Activated CD8-positive, alpha-beta memory T cell treated with anti-CD3 and anti-CD28 coated beads, Interleukin-2, amount 10 ng/mL, durations not matched to agents 7 days and 5 days (primary cell): ENCODE results near the gene SMARCAD1. TPM values are rescaled to one million over a fixed set of nuclear protein-coding genes. Genes with fewer than 3 reads are reported as not detected.
"Not testable (repeated sequence)": the region's sequence is repeated elsewhere in the genome, so short reads cannot be mapped to it uniquely, and the experiment has no call there.

Experiments used
- ATAC-seq: fragments of 150-1000 bp; cut with Tn5 transposase; one replicate; pipeline ENCODE4 v1.10.0; 2021; ENCODE audit warnings: moderate library complexity
- CTCF ChIA-PET: fragments of 350-600 bp; sonication (Branson Sonifier 250); formaldehyde crosslinking; loops from one replicate; lab custom pipeline; 2021; ENCODE audit warnings: antibody characterized with exemption; lab: Charles Lee
- DNase-seq: peaks from one replicate; pipeline ENCODE4 v3.0.0-alpha.2; 2020
- H3K27ac Mint-ChIP-seq: one replicate; pipeline ENCODE4 v1.8.0; 2021; ENCODE audit warnings: mild to moderate bottlenecking, mixed read lengths
- H3K27me3 Mint-ChIP-seq: one replicate; pipeline ENCODE4 v1.8.0; 2021; ENCODE audit warnings: mixed read lengths
- H3K36me3 Mint-ChIP-seq: one replicate; pipeline ENCODE4 v1.8.0; 2021; ENCODE audit warnings: mild to moderate bottlenecking, mixed read lengths
- H3K4me1 Mint-ChIP-seq: one replicate; pipeline ENCODE4 v1.8.0; 2021; ENCODE audit warnings: mixed read lengths
- H3K4me3 Mint-ChIP-seq: one replicate; pipeline ENCODE4 v1.8.0; 2021; ENCODE audit warnings: mild to moderate bottlenecking, moderate library complexity, mixed read lengths
- H3K9me3 Mint-ChIP-seq: one replicate; pipeline ENCODE4 v1.8.0; 2022; ENCODE audit warnings: low read depth, mixed read lengths
- total RNA-seq, 2 experiments: library from RNA; stranded (reverse); gene quantifications; one replicate each; pipeline ENCODE4 v1.2.3, GENCODE V29; 2021

Gene SMARCAD1
- total RNA-seq, 2 experiments from 2014 or later: 27.5 to 33.2 TPM

DNA sequence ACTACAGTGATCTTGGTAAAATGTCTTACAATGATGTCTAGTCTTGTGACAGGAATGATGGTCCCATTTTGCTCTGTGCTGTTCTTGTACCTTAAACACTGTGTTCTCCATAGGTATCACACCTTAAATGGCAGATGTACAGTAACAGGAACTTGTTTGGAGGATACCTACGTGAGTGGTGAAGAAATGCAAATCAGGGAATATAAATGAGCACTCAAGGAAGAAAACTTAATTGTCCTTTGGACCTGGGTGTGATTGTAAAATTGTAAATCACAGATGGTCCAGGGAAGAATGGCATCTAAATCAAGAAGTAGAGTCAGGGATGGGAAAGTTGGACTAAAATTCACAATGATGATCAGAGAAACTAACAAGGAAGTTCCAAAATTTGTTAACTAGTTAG, 122.3 kb downstream of the SMARCAD1 start:
- CTCF ChIA-PET: no interaction called here
- H3K9me3 Mint-ChIP-seq: peaks cover 12% of the 10 kb centered on the region
- ATAC-seq (no peak), DNase-seq (no peak)
- no peak overlapping the region for H3K4me3 Mint-ChIP-seq
- peaks cover 4% of the 10 kb centered on the region for H3K27me3 Mint-ChIP-seq
- no peaks in the 10 kb centered on the region for H3K4me1 Mint-ChIP-seq
- peaks cover 2% of the 10 kb centered on the region for H3K36me3 Mint-ChIP-seq
- H3K27ac Mint-ChIP-seq: no peak overlapping the region

DNA sequence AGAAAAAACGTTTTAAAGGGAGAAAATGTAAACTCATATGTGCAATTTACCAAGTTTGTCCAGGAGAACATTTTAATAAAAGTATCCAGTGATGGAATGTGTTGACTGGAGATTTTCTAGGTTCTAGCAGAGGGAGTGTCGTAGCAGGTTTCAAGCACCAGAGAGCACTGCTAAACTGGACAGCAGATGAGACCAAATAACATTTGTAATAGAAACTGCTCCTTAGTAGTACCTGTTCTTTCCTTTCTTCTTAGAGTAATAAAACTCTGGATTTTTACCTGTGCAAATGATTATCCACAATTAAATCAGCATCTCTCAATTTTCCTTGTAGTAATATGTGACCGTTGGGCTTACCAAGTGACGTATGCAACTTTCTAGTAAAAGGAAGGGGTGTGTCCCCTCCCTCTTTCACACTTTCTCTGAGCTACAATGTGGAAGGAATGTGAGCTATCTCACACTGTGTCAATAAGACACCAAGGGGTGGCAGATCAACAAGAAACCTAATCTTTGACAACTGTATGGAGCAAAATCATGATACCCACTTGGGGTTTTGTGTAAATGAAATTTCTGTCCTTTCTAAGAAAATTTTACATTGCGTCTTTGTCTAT, 125.4 kb downstream of the SMARCAD1 start:
- DNase-seq (no peak), ATAC-seq (no peak)
- peaks cover 4% of the 10 kb centered on the region for H3K27me3 Mint-ChIP-seq
- H3K4me1 Mint-ChIP-seq: no peaks in the 10 kb centered on the region
- no peaks in the 10 kb centered on the region for H3K36me3 Mint-ChIP-seq
- no peak overlapping the region for H3K27ac Mint-ChIP-seq
- CTCF ChIA-PET: interaction anchor here (1.1 kb wide), 1 partner anchor 9 kb away, joined by 5 read pairs; no protein-coding TSS in a partner anchor
- H3K4me3 Mint-ChIP-seq: no peak overlapping the region
- H3K9me3 Mint-ChIP-seq: peaks cover 2% of the 10 kb centered on the region

DNA sequence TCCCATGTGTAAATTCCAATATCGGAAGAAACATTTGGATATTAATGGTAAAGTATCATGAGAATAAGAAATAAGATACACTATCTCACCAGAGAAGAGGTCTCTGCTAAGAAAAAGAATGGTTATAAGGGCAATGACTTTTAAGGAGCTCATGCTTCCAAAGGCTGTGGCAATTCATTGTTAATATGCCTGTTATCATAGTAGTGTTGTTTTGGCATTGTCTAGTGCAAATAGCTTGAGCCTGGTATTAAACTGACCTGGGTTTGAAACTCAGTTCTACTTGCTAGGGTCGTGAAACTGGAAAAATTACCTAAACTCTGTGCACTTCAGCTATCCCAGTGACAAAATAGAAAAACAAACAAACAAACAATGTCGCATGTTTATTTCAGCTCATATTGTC, 126.2 kb downstream of the SMARCAD1 start:
- Mint-ChIP-seq H3K36me3 (no peaks in the 10 kb centered on the region), H3K4me3 (no peak overlapping the region), H3K27ac (no peak overlapping the region), H3K9me3 (no peaks in the 10 kb centered on the region), H3K27me3 (peaks cover 4% of the 10 kb centered on the region), H3K4me1 (peaks cover 4% of the 10 kb centered on the region)
- CTCF ChIA-PET: interaction anchor here (1.1 kb wide), 1 partner anchor 10 kb away, joined by 5 read pairs; no protein-coding TSS in a partner anchor
- DNase-seq: no peak
- ATAC-seq: no peak

DNA sequence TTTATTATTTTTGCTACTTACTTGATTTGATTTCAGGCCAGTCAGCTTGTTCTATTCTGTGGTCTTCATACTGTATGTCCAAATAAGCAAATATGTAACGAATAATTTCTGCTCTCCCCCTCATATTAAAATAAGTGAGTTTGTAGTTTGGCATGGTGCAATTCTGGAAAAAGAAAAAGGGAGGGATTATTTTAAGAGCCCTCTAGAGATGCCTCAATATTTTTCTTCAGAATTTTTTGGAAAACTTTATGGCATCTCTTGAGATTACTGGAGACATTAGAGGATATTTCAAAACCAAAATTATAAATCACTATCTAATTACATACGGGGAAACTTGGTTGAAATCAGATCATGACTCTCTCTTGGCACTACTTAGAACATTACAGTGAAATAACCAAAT, 126.8 kb downstream of the SMARCAD1 start:
- ATAC-seq: no peak
- CTCF ChIA-PET: interaction anchor here (1.1 kb wide), 1 partner anchor 10 kb away, joined by 5 read pairs; no protein-coding TSS in a partner anchor
- Mint-ChIP-seq H3K36me3 (no peaks in the 10 kb centered on the region), H3K4me1 (peaks cover 8% of the 10 kb centered on the region), H3K27me3 (peaks cover 4% of the 10 kb centered on the region), H3K9me3 (no peaks in the 10 kb centered on the region), H3K27ac (no peak overlapping the region), H3K4me3 (no peak overlapping the region)
- DNase-seq: no peak

DNA sequence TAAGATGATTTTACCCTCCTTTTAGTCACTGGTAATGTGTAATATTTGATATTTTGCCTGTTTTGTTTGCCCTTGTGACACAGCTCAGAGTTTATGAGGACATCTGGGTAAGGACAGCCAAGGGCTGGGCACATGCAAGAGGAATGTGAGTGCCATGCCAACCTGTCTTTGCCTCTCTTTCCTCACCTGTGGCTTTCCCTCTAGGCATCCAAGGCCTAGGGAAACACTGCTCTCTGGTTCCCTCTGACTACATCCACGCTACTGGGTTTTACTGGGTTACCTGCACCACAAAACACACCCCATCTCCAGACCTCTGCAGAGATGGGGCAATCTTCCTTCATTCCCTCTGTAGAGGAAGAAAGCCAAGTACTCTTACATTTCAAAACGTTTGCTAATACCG, 127.3 kb downstream of the SMARCAD1 start:
- no peak for DNase-seq
- Mint-ChIP-seq H3K4me3 (no peak overlapping the region), H3K27me3 (peaks cover 2% of the 10 kb centered on the region), H3K36me3 (peaks cover 2% of the 10 kb centered on the region), H3K4me1 (peaks cover 13% of the 10 kb centered on the region), H3K9me3 (no peaks in the 10 kb centered on the region), H3K27ac (no peak overlapping the region)
- CTCF ChIA-PET: no interaction called here
- ATAC-seq: no peak

DNA sequence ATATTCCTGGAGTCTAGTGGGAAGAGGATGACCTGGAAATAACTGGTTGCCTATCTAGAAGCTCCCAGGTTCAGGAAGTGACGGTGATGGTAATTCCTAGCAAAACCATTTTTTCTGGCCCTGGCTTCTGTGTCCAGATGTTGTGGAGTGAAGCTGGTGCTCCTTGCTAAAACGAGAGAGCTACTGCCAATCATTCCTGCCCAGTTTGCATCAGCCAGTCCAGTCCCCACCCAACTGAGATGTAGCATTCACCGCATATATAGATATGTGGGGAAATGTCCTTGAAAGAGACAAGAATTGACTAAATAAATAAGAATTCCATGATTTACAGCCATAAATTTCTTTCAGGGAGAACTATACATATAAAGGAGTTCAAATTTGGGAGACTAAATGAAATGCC, 128.6 kb downstream of the SMARCAD1 start:
- H3K4me3 Mint-ChIP-seq: no peak overlapping the region
- H3K27ac Mint-ChIP-seq: no peak overlapping the region
- H3K4me1 Mint-ChIP-seq: peaks cover 13% of the 10 kb centered on the region
- no peaks in the 10 kb centered on the region for H3K9me3 Mint-ChIP-seq
- ATAC-seq: no peak
- CTCF ChIA-PET: no interaction called here
- DNase-seq: no peak
- H3K27me3 Mint-ChIP-seq: no peaks in the 10 kb centered on the region
- peaks cover 2% of the 10 kb centered on the region for H3K36me3 Mint-ChIP-seq

DNA sequence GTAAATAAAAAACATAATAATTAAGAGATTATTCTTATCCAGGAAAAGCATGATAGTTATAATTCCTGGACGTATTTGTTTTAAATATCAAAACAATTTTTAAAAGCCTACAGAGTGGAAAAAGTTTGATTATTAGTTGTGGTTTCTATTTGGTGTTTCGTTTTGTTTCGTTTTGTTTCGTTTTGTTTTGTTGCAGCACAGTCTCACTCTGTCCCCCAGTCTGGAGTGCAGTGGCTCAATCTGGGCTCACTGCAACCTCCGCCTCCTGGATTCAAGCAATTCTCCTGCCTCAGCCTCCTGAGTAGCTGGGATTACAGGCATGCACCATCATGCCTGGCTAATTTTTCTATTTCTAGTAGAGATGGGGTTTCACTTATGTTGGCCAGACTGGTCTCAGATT, 129.1 kb downstream of the SMARCAD1 start:
- H3K4me3 Mint-ChIP-seq, H3K9me3 Mint-ChIP-seq: not testable (repeated sequence)
- CTCF ChIA-PET: interaction anchor here (0.5 kb wide), 1 partner anchor 70 kb away, joined by 3 read pairs; no protein-coding TSS in a partner anchor

DNA sequence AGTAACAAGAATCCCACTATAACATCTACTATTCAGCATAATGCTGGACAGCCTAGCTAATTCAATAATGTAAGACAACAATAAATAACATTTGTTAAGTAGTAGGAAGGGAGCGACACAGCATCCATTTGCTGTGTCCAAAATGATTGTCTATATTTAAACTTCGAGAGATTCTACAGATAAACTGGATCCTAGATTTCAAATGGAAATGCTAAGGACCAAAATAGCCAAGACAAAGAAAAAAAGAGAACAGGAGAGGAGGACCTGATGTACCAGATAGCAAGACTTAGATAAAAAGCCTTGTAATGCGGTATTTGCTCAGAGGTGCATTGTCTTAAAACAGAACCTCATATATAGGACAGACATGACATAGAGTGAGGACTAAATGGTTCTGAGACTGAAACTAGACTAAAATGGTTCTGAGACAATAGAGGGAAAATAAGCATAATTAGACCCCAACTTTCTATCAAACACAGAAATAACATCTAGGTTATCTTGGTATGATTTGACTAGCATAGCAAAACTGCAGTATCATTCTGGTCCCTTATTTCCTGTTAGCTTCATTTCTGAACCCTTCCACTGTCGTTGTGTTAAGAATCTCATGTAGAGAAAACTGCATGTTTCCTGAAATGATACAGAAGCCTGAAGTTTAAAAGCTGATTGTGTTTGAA, 131.2 kb downstream of the SMARCAD1 start:
- H3K36me3 Mint-ChIP-seq: peaks cover 2% of the 10 kb centered on the region
- ATAC-seq: peak; percentile 87

More for the DNA sequence above, 129.1 kb downstream of the SMARCAD1 start:
- H3K36me3 Mint-ChIP-seq, DNase-seq, ATAC-seq, H3K27me3 Mint-ChIP-seq, H3K27ac Mint-ChIP-seq: not testable (repeated sequence)
- H3K4me1 Mint-ChIP-seq: peaks cover 13% of the 10 kb centered on the region

DNA sequence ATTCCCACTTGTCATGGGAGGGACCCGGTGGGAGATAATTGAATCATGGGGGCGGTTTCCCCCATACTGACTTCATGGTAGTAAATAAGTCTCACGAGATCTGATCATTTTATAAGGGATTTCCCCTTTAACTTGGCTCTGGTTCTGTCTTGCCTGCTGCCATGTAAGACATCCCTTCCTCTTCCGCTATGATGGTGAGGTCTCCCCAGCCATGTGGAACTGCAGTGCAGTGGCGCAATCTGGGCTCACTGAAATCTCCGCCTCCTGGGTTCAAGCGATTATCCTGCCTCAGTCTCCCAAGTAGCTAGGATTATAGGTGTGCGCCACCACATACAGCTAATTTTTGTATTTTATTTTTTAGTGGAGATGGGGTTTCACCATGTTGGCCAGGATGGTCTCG, 132.1 kb downstream of the SMARCAD1 start:
- ATAC-seq (no peak), DNase-seq (peak; percentile 41)
- CTCF ChIA-PET: interaction anchor here (1.1 to 1.7 kb wide), 2 partner anchors 9 to 67 kb away, joined by 4 to 6 read pairs; no protein-coding TSS in a partner anchor
- Mint-ChIP-seq H3K36me3 (peaks cover 2% of the 10 kb centered on the region), H3K27me3 (no peaks in the 10 kb centered on the region), H3K4me1 (peaks cover 18% of the 10 kb centered on the region), H3K4me3 (peak overlapping the region; percentile 42), H3K27ac (peak overlapping the region; percentile 82), H3K9me3 (no peaks in the 10 kb centered on the region)

More for the DNA sequence above, 131.2 kb downstream of the SMARCAD1 start:
- Mint-ChIP-seq H3K27me3 (no peaks in the 10 kb centered on the region), H3K27ac (peak overlapping the region; percentile 83), H3K9me3 (no peaks in the 10 kb centered on the region), H3K4me1 (peaks cover 18% of the 10 kb centered on the region), H3K4me3 (peak overlapping the region; percentile 48)
- CTCF ChIA-PET: interaction anchor here (1.1 to 1.7 kb wide), 2 partner anchors 10 to 68 kb away, joined by 4 to 6 read pairs; no protein-coding TSS in a partner anchor
- no peak for DNase-seq

Other genes with a start within 250 kb of the SMARCAD1 start
- gene HPGDS, start 135.0 kb downstream of the SMARCAD1 start, total RNA-seq: under 1 TPM; 0.41 to 0.66 TPM
- 10 to 100 TPM; 21.7 to 21.8 TPM for gene PDLIM5, start 244.1 kb downstream of the SMARCAD1 start, total RNA-seq